HG03025 (cell line): Measurements from ENCODE around the gene MAS1L.

Experiments
- ATAC-seq: cut with Tn5 transposase; IDR thresholded peaks from one replicate; pipeline ENCODE4 v1.9.1; 2021; ENCODE audit warnings: mild to moderate bottlenecking, moderate library complexity; ENCODE audit not compliant: unreplicated experiment, low FRiP score

Gene MAS1L

GRCh38 chr6:29516108-29516507 lies 28.4 kb upstream of the MAS1L start:
- no peak for ATAC-seq

- ATAC-seq, result no peak
Measured at GRCh38 chr6:29510746-29511300, 23.1 kb upstream of the MAS1L start.

- ATAC-seq, result no peak
Measured at GRCh38 chr6:29510202-29510601, 22.4 kb upstream of the MAS1L start.

GRCh38 chr6:29509711-29510110 lies 22.0 kb upstream of the MAS1L start:
- ATAC-seq, result no peak

- ATAC-seq, result peak; percentile 74
Measured at GRCh38 chr6:29509239-29509638, 21.5 kb upstream of the MAS1L start.

- ATAC-seq, result no peak
Measured at GRCh38 chr6:29507319-29507718, 19.6 kb upstream of the MAS1L start.

GRCh38 chr6:29506446-29507067 lies 18.8 kb upstream of the MAS1L start:
- no peak for ATAC-seq

- ATAC-seq, result no peak
Measured at GRCh38 chr6:29505808-29506207, 18.1 kb upstream of the MAS1L start.

GRCh38 chr6:29504961-29505360 lies 17.2 kb upstream of the MAS1L start:
- ATAC-seq, result no peak

GRCh38 chr6:29502597-29502996 lies 14.8 kb upstream of the MAS1L start:
- ATAC-seq, result no peak

GRCh38 chr6:29502181-29502580 lies 14.4 kb upstream of the MAS1L start:
- ATAC-seq, result no peak

GRCh38 chr6:29501106-29501505 lies 13.3 kb upstream of the MAS1L start:
- no peak for ATAC-seq

GRCh38 chr6:29500594-29500993 lies 12.8 kb upstream of the MAS1L start:
- ATAC-seq, result no peak

- ATAC-seq, result no peak
Measured at GRCh38 chr6:29499704-29500103, 11.9 kb upstream of the MAS1L start.

- ATAC-seq, result no peak
Measured at GRCh38 chr6:29496961-29497360, 9.2 kb upstream of the MAS1L start.

GRCh38 chr6:29495571-29495970 lies 7.8 kb upstream of the MAS1L start:
- ATAC-seq, result no peak

GRCh38 chr6:29494131-29494530 lies 6.4 kb upstream of the MAS1L start:
- ATAC-seq, result no peak

GRCh38 chr6:29493261-29493660 lies 5.5 kb upstream of the MAS1L start:
- no peak for ATAC-seq

GRCh38 chr6:29491574-29491973 lies 3.8 kb upstream of the MAS1L start:
- ATAC-seq, result no peak

GRCh38 chr6:29490552-29490951 lies 2.8 kb upstream of the MAS1L start:
- ATAC-seq, result no peak

GRCh38 chr6:29490055-29490454 lies 2.3 kb upstream of the MAS1L start:
- ATAC-seq, result no peak

- no peak for ATAC-seq
Measured at GRCh38 chr6:29489286-29489685, 1.5 kb upstream of the MAS1L start.

GRCh38 chr6:29488874-29489273 lies 1.1 kb upstream of the MAS1L start:
- no peak for ATAC-seq
